Adrenal gland (tissue), 12 donors: ENCODE data around the gene SYT5. TPM values are rescaled to one million over a fixed set of nuclear protein-coding genes. Genes with fewer than 3 reads are reported as not detected.

ENCODE experiments used
- DNase-seq, 7 donors: peaks; one replicate each; pipeline ENCODE4 v3.0.0-alpha.2; 2019 to 2020
- H3K27ac ChIP-seq, 5 donors: fragments of 200-600 bp; sonication (generic) in 4 of 5; 1 replicate in 3 of 5; 2 replicates in 2 of 5; pipeline versions ENCODE4 v1.5.1 to v1.8.0; 2016 to 2020; ENCODE audit warnings: mild to moderate bottlenecking in 1 of 5
- H3K27me3 ChIP-seq: fragments of 200-600 bp; 2 replicates; pipeline ENCODE4 v1.8.0; 2021
- H3K36me3 ChIP-seq, 2 donors: fragments of 200-600 bp; replicated peaks in 1 of 2; 1 replicate in 1 of 2; 2 replicates in 1 of 2; pipeline versions ENCODE4 v1.5.1 to v1.8.0; 2018 to 2022
- H3K4me1 ChIP-seq, 2 donors: fragments of 200-600 bp; replicated peaks in 1 of 2; 1 replicate in 1 of 2; 2 replicates in 1 of 2; pipeline versions ENCODE4 v1.5.1 to v1.8.0; 2018 to 2021
- H3K4me3 ChIP-seq, 4 donors: fragments of 200-600 bp; sonication (generic) in 3 of 4; one replicate each; pipeline ENCODE4 v1.5.1; 2016 to 2018
- H3K9me3 ChIP-seq, 3 donors: fragments of 200-600 bp; sonication (generic) in 1 of 3; replicated peaks in 1 of 3; 1 replicate in 2 of 3; 2 replicates in 1 of 3; pipeline versions ENCODE4 v1.5.1 to v1.8.0; 2016 to 2021
- POLR2A ChIP-seq, 2 donors: fragments of 450-650 bp; IDR thresholded peaks; one replicate each; pipeline ENCODE4 v1.6.1; 2017; ENCODE audit warnings: antibody characterized with exemption in 2 of 2, mild to moderate bottlenecking in 2 of 2, moderate library complexity in 1 of 2
- WGBS, 4 donors: extraction: QIAGEN DNeasy Blood & Tissue Kit in 2 of 4; methylation state at CpG; one replicate each; pipeline versions ENCODE4 v1.1.5 to v1.1.7; 2013 to 2017; 5-methylcytosine and 5-hydroxymethylcytosine counted together
- intact Hi-C, 2 donors: fragments of 100-400 bp; cut with DNase I; formaldehyde crosslinking; loops; one replicate each; pipeline versions ENCODE4 v1.14.1 to v1.15.0; 2022 to 2023
- polyA plus RNA-seq, 3 donors: library from polyadenylated mRNA; stranded (reverse); fragments of 200-250 nt in 2 of 3; fragments of 350-450 nt in 1 of 3; fragmentation: Illumina TruSeq in 1 of 3; extraction: RNeasy Lipid Tissue Mini Kit (QIAGEN cat#74804) in 1 of 3; gene quantifications; one replicate each; pipeline ENCODE4 v1.2.3, GENCODE V29; 2013 to 2014
- total RNA-seq, 9 donors: library from RNA; depleted of rRNA in 4 of 9; stranded (reverse); fragments of >200 nt in 4 of 9; fragments of 120-200 nt in 1 of 9; fragmentation: NEBNext Ultra II Directional in 1 of 9; extraction: Animal tissue kit (Norgen Biotek cat#: 25700) in 1 of 9; gene quantifications; one replicate each; pipeline versions ENCODE4 v1.1.0 to v1.2.4, GENCODE V29; 2013 to 2023
- TF ChIP-seq, protein P1 (sequence below), 6 experiments: fragments of 450-650 bp in 4 of 6; fragments of 200-600 bp in 2 of 6; sonication (generic) in 1 of 6; IDR thresholded peaks; 1 replicate in 5 of 6; 2 replicates in 1 of 6; pipeline versions ENCODE4 v1.5.1 to v1.8.0; 2016 to 2021; ENCODE audit warnings: antibody characterized with exemption in 6 of 6, mild to moderate bottlenecking in 2 of 6, moderate library complexity in 1 of 6
- donor health status: healthy with polysubstance abuse.
- donor health status: Bipolar disorder and iron deficiency.
- donor health status: DM: yes; HTN: yes; CAD: no.
- donor health status: DM: no; HTN: no; CAD: no.
- donor health status: DM: no; HTN: no; CAD: no.
- donor health status: DM: yes; HTN: yes; CAD: no.

The SYT5 gene
- total and polyA plus RNA-seq, 12 donors: 0.07 to 52.0 (median 10.6) TPM; not detected in 3

DNA sequence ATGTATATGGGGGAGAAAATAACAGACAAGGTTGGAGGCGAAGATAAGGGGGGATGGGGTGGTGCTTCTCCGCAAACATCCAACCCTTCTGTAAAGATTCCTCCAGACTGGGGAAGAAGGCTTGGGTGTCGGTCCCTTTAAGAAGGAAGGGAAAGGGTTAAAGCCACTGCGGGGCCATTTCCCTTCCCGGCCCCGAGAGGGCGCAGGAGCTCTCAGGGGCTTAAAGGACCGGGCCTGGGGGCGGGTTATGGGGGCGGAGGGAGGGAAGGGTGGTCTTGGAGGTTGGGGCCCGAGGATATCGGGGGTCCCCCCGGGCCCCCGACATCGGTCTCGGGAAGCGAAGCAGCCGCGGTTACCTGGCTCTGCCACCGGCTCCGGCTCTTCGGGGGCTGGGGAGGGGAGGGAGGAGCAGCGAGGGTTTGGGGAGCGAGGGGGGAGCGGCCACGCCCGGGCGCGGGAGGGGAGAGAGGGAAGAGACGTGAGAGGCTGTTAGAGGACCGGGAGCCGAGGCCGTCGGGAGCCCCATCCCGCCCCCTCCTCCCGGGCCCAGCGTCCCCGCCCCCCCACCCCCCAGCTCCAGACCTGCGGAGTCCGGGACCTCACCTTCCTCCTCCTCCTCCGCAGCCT, 33.9 kb downstream of the SYT5 start:
- no peak overlapping the region for H3K27ac ChIP-seq
- TF ChIP-seq, protein P1, sequence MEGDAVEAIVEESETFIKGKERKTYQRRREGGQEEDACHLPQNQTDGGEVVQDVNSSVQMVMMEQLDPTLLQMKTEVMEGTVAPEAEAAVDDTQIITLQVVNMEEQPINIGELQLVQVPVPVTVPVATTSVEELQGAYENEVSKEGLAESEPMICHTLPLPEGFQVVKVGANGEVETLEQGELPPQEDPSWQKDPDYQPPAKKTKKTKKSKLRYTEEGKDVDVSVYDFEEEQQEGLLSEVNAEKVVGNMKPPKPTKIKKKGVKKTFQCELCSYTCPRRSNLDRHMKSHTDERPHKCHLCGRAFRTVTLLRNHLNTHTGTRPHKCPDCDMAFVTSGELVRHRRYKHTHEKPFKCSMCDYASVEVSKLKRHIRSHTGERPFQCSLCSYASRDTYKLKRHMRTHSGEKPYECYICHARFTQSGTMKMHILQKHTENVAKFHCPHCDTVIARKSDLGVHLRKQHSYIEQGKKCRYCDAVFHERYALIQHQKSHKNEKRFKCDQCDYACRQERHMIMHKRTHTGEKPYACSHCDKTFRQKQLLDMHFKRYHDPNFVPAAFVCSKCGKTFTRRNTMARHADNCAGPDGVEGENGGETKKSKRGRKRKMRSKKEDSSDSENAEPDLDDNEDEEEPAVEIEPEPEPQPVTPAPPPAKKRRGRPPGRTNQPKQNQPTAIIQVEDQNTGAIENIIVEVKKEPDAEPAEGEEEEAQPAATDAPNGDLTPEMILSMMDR (IDR thresholded peaks at IDR 0.05): peak in 1 of 6 experiments; percentile 8
- no peak for TF ChIP-seq POLR2A (IDR thresholded peaks at IDR 0.05)
- WGBS, 4 donors: 1 to 3% (median 2%) methylated on average over 11 to 32 of the region's 41 CpGs
- peaks cover 41% of the 10 kb centered on the region for H3K27me3 ChIP-seq
- H3K36me3 ChIP-seq: no peaks in the 10 kb centered on the region
- intact Hi-C loops: loop anchor here in 1 of 2 donors (10.0 kb wide), 2 partner anchors 269 to 359 kb away; no protein-coding TSS in a partner anchor
- DNase-seq: no peak
- H3K4me3 ChIP-seq: no peak overlapping the region
- H3K9me3 ChIP-seq: no peaks in the 10 kb centered on the region
- H3K4me1 ChIP-seq: peaks cover 0 to 7% of the 10 kb centered on the region in 2 donors

DNA sequence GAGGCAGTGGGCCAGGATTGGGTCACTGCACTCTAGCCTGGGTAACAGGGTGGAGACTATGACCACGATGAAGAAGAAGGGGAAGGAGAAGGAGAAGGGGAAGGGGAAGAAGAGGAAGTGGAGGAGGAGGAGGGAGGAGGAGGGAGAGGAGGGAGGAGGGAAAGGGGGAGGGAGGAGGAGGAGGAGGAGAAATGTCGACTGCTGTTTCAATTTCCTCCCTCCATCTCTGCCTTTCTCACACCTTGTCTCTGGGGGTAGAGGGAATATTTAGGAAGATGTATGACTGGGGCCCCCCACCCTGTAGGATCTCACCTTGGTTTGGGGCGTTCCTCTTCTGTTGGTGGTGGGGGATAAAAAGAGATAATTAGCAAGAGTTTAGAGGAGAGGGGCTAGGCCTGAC, 34.9 kb downstream of the SYT5 start:
- 9 to 30% (median 16%) methylated on average over 3 of the region's 3 CpGs for WGBS, 4 donors
- DNase-seq: no peak
- Histone ChIP-seq H3K9me3 (no peaks in the 10 kb centered on the region), H3K36me3 (no peaks in the 10 kb centered on the region), H3K4me1 (peaks cover 0 to 9% of the 10 kb centered on the region in 2 donors), H3K27ac (no peak overlapping the region), H3K4me3 (no peak overlapping the region), H3K27me3 (peaks cover 45% of the 10 kb centered on the region)
- TF ChIP-seq, protein P1 (IDR thresholded peaks at IDR 0.05): no peak
- TF ChIP-seq POLR2A (IDR thresholded peaks at IDR 0.05): no peak
- intact Hi-C loops: loop anchor here in 1 of 2 donors (10.0 kb wide), 2 partner anchors 270 to 360 kb away; no protein-coding TSS in a partner anchor

DNA sequence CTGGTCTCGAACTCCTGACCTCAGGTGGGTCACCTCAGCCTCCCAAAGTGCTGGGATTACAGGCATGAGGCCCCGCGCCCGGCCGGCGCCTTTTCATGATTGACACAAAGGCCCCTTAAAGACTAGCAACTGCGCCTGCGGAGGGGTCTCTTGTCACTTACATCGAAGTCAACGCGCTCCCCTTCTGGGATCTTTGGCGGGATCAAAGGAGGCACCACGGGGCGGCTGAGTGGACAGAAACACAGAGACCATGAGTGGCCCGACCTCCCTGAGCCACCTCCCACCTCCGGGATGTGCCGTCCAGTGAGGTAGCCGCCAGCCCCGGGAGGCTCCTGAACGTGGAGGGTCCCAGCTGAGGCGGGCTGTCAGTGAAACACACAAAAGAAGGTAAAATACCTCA, 38.4 kb downstream of the SYT5 start:
- H3K27me3 ChIP-seq: peaks cover 47% of the 10 kb centered on the region
- H3K36me3 ChIP-seq: no peaks in the 10 kb centered on the region
- intact Hi-C loops: loop anchor here (5.0 to 10.0 kb wide), 3 partner anchors 273 to 363 kb away; no protein-coding TSS in a partner anchor
- H3K27ac ChIP-seq: no peak overlapping the region
- WGBS, 4 donors: 14 to 26% (median 19%) methylated on average over 12 to 21 of the region's 21 CpGs
- DNase-seq: no peak
- no peak overlapping the region for H3K4me3 ChIP-seq
- no peaks in the 10 kb centered on the region for H3K9me3 ChIP-seq
- TF ChIP-seq POLR2A (IDR thresholded peaks at IDR 0.05): no peak
- TF ChIP-seq, protein P1 (IDR thresholded peaks at IDR 0.05): no peak
- peaks cover 0 to 9% of the 10 kb centered on the region in 2 donors for H3K4me1 ChIP-seq

DNA sequence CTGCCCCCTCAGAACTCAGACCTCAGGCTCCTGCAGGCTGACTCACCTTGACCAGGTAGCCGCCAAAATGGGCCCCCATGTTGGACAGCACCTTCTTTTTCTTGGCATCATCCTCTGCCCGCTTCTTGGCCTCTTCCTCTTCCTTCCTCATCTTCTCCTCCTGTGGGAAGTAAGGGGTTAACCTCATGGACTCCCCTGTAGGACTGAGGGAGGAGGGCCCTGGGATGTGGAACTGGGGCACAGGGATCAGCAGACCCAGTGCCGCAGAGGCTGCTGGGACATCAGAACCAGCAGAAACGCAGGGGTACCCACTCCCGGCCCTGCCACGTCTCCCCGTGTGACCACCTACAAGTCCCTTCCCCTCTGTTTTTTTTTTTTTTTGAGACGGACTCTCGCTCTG, 42.2 kb downstream of the SYT5 start:
- Histone ChIP-seq H3K27me3 (peaks cover 37% of the 10 kb centered on the region), H3K27ac (no peak overlapping the region), H3K9me3 (no peaks in the 10 kb centered on the region), H3K36me3 (no peaks in the 10 kb centered on the region), H3K4me3 (no peak overlapping the region), H3K4me1 (peaks cover 0 to 9% of the 10 kb centered on the region in 2 donors)
- no peak for DNase-seq
- TF ChIP-seq, protein P1 (IDR thresholded peaks at IDR 0.05): no peak
- no peak for TF ChIP-seq POLR2A (IDR thresholded peaks at IDR 0.05)
- intact Hi-C loops: loop anchor here in 1 of 2 donors (5.0 kb wide), 1 partner anchor 369 kb away; no protein-coding TSS in a partner anchor
- WGBS, 4 donors: 58 to 68% (median 62%) methylated on average over 9 of the region's 9 CpGs
